ENCODE data around the gene HMCES.
"Not testable (repeated sequence)": the region's sequence is repeated elsewhere in the genome, so short reads cannot be mapped to it uniquely, and the experiment has no call there.

Gene HMCES

DNA sequence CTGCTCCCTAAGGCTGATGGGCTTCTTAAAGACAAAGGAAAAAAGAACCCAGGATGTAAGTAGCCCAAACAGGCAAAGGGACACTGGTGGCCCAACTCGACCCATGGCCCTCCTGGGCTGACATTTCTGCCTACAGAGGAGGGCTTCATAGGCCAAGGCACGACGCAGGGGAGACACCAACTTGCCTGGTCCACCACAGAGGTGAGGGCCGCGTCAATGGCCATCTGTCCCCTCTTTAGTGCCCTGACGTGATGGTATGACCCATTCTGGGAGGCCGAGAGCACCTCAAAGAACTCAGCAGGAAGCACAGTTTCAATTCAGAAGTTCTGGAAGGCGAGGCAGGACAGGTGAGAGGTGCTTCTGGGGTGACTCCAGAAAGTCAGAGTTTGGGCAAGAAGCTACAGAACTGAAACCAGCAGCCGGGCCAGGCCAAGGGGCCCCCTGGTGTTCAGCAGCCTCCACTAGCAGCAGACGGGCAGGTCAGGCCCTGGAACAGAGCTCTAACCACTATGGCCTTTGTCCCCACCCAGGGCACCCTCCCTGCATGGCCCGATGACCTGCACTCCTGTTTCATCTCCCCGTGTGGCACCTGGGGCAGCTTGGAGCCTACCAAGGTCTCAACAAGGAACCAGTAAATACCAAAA, 45.1 kb downstream of the HMCES start:
- DNase-seq, result no peak

DNA sequence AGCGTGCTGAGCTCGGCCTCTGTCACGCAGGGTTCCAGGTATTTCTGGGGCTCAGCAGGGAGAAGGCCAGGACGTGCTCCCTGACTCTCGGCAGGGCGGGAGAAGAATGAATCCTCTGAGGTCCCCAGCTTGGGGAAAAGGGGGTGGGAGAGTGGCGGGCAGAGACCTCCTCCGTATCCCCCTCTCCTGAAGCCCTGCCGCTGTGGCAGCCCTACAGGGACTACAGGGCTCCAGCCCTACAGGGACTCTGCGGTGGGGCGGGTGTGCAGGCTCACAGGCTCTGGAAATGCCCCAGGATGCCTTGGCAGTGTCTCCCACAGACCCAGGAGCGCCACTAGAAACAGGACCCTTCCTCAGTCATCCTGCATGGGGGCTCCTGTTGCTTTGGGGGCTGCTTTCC, 46.2 kb downstream of the HMCES start:
- DNase-seq, result no peak

DNA sequence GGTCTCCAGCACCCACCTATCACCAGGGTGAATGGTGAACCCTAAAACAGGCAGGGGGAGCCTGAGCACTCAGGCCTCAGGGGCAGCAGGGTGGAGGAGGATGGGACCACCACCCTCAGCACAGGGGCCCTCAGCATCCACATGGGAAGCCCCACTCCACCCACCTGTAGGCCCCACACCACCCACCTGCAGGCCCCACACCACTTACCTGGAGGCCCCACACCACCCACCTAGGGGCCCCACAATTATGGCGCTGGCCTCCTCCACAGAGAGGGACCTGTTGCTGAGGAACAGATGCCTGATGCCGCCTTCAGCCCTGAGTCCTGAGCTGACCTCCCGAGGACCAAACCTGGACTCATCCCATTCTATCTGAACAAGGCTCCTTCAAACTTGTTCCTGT, 46.7 kb downstream of the HMCES start:
- no peak for DNase-seq

DNA sequence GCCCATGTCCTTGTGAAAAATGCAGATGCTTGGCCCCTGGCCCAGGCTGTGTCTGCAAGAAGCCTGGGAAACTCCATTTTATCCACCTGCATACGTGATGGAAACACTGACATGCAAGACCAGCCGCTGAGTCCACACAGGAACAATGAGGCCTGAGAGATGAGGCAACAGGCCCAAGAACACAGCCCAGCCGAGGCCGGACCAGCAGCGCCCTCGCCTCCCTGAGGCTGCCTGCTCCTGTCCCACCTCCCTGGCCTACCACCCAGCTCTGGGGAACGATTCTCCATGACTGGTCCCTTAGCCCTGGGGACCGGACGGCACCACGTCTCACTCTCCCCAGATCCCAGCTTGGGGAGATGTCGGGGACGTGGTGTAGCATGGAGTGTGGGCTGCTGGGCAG, 47.5 kb downstream of the HMCES start:
- DNase-seq, result no peak

DNA sequence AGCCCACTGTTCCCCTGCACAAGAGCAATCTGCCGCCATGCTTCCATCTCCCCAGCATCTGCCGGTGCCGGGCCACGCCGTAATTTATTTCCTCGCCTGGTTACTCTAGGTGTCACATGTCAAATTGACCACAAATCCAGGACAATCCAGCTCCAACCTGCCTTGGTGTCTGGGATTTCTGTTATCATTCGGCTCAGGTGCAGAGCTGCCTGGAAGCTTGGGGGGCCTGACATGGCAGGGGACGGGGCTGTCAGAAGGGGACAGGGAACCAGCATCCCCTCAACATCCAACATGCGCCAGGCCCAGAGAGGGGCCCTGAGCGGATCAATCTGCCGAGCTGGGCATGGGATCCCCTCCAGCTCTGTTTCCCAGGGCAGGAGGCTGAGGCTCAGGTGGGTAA, 47.9 kb downstream of the HMCES start:
- DNase-seq, result no peak

DNA sequence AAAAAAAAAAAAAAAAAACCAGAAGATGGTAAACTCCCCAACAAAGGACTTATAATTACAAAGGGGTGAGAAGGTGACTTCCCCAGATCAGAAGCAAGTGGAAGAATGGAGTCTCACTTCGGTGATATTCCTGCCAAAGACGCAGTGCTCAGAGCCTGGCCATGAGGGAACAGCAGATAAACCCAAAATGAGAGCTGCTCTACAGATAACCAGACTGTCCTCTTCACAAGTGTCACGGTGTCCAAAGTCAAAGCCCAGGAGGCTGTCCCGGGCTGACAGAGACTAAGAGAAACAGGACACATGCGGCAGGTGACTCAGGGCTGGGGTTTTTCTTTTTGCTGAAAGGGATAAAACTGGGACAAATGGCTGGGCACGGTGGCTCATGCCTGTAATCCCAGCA, 48.8 kb downstream of the HMCES start:
- no peak for DNase-seq

DNA sequence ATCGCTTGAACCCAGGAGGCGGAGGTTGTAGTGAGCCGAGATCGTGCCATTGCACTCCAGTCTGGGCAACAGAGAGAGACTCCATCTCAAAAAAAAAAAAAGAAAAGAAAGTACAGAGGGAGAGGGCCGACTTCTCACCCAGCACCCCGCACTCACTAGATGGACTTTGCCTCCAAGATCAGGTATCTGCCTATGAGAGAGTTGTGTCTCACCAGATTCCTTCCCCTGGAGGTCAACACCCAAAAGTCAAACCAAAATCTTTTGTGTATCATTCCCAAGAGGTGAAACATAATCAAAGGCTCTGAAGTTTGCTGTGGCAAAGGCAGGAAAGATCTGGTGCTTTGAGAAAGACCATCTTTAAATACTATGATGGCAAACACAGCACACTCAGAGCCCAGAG, 51.2 kb downstream of the HMCES start:
- no peak for DNase-seq

DNA sequence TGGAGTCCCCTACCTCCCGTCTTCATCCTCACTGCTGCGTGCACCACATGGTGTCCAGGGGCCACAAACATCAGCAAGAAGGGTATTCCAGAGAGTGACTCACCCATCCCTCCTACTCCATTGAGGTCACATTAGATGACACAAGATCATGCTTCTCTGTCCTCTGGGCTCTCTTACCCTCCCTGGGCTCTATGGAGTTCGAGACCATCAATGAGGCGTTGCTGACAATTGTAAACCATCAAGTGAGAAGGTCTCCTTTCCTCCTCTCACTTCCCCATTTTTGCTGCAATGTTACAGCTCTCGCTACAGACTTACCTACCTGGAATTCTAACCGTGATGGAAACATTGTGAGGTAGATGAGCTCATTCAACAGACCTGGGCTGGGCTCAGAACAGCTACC, 51.7 kb downstream of the HMCES start:
- DNase-seq, result no peak

DNA sequence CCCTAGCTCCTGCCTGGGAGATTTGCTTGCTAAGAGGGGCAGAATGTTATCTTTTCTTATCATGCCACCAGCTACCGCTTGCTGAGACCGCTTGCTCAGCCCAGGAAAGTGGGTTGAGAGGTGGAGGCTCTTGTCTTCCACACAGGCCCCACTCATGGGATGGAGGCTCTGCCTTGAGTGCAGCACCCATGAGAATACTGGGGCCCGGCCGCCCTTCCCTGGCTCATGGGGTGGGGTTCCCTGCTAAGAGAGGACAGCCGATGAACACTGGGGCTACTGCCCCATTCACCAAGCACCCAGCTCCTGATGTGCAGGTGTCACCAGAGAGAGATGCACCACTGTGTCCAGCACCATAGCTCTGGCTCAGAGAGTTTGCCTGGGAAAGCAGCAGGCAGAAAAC, 55.2 kb downstream of the HMCES start:
- DNase-seq, result no peak

DNA sequence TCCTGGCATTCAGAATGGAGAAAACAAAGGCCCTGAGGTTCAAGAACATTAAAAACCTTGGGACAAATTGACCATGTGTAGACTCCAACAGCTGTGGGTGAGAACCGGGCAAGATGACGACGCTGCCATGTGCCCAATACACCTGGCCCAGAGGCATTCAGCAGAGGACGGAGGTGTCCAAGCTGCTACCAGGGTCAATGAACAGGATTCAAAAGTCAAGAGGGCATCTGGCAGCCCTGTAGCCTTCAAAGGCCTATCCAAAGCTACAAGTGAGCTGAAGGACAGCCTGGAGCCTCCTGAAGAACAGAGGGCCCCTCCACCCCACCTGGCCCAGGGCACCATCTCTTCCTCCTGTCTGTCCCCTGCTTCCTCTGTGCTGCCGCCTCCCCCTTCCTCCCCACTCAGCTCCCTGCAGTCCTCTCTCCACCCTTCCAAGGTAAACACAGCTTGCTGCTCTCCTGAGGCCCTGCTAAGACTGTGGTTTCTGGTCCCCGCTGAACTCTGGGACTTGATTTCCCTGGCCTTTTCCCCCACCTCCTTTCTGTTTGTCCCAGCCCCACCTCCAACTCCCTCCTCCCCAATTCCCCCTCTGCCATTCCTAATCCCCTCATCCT, 57.5 kb downstream of the HMCES start:
- peak; percentile 74 for DNase-seq

DNA sequence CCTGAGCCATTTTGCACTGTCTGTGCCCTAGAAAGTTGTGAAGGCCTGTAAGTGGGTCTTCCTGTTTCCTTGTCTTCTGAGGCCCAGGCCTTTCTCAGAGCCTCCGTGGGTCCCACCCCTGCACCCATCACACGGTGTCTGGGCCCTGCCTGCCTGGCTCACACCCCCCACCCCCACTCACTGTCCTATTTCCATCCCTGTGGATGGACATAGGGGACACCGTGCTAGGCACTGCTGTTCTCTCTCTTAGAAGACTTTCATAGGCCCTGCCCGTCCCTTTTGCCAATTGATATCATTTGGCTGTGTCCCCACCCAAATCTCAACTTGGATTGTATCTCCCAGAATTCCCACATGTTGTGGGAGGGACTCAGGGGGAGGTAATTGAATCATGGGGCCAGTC, 59.0 kb downstream of the HMCES start:
- not testable (repeated sequence) for DNase-seq

DNA sequence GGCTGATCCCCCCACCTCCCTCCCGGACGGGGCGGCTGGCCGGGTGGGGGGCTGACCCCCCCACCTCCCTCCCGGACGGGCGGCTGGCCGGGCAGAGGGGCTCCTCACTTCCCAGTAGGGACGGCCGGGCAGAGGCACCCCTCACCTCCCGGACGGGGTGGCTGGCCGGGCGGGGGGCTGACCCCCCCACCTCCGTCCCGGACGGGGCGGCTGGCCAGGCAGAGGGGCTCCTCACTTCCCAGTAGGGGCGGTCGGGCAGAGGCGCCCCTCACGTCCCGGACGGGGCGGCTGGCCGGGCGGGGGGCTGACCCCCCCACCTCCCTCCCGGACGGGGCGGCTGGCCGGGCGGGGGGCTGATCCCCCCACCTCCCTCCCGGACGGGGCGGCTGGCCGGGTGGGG, 60.5 kb downstream of the HMCES start:
- DNase-seq, result not testable (repeated sequence)

DNA sequence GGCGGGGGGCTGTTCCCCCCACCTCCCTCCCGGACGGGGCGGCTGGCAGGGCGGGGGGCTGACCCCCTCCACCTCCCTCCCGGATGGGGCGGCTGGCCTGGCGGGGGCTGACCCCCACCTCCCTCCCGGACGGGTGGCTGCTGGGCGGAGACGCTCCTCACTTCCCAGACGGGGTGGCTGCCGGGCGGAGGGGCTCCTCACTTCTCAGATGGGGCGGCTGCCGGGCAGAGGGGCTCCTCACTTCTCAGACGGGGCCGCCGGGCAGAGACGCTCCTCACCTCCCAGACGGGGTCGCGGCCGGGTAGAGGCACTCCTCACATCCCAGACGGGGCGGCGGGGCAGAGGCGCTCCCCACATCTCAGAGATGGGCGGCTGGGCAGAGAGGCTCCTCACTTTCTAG, 61.2 kb downstream of the HMCES start:
- not testable (repeated sequence) for DNase-seq

DNA sequence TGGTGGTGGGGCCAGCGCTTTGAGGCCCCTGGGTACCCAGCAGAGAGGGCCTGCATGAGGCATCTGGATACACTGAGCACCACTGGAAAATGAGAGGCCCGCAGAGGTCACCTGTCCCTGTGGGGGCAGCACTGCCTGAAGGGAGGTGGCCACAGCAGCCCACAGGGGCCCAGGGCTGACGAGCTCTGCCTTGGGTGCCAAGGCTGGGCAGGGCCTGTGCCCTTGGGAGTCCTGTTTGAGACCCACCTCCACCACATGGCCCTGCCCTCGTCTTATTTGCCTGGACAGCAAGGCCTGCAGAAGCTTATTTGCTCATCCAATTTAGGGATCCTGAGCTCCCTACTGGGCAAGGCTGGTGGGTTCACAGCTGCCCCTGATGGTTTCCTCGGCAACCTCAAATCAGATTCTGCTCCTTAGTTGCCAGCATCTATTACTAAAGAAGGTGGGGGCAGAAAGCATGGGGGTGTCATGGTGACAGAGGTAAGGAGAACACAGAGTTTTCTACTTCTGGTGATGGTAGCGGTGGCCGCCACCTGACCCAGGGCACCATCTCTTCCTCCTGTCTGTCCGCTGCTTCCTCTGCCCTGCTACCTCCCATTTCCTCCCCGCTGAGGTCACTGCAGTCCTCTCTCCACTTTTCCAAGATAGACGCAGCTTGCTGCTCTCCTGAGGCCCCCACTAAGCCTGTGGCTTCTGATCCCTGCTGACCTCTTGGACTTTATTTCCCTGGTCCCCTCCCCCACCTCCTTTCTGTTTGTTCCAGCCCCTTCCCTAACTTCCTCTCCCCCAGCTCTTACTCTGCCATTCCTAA, 62.9 kb downstream of the HMCES start:
- DNase-seq, result no peak

DNA sequence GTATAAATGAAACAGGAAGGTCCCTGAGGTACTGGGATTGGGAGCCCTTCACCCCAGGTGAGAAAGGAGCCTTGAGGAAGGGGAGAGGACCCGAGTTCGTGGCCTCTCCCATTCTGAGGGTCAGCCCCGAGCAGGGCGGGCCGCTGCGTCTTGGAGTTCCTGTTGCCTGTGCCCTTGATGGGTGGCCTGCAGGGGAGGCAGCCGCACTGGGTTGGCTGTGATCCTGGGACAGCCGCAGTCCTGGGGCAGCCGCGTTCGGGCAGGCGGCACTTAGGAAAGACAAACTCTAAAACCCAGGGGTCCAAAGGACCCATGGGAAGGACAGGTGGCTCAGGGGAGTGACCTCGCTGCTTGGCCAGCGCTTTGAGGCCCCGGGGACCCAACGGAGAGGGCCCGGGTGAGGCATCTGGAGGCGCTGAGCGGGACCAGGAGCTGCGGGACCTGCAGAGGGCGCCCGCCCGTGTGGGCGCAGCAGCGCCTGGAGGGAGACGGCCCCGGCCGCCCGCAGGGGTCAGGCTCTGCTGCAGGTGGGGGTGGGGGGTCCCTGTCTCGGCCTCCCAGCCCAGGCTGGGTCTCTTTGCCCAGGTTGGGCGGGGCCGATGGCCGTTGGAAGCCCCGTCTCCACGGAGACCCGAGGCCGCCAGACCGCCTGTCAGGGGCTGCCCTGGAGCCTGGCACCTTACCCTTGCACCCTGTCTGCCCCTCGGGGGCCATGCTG, 65.1 kb downstream of the HMCES start:
- peak; percentile 75 for DNase-seq

DNA sequence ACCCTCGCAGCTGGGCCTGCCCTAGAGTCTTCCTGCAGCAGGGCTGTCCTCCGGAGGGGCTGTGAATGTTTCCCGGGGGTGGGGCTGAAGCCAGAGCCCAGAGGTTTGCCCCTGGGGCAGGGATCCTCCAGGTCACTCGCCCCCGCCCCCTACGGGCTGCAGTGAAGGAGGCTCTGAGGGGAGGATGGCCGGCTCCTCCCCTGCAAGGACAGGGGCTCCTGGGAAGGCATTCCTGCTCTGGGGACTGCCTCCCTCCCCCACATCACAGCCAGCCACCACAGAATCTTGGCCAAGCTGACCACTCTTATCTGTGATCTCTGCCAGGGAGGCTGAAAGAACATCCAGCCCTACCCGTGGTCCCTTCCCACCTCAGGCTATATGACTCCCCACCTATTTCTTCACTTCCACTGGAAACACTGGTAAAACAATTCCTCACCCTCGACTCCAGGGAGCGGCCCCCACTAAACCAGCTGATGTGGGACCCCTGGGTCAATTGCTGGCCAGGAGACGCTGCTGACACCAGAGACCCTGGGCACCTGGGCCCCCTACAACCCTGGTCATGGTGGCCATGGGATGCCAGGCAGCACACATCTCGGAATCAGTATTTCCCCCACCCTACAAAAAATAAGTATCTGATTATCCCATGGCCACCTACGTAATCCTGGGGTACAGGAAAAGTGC, 66.0 kb downstream of the HMCES start:
- DNase-seq, result peak; percentile 45

DNA sequence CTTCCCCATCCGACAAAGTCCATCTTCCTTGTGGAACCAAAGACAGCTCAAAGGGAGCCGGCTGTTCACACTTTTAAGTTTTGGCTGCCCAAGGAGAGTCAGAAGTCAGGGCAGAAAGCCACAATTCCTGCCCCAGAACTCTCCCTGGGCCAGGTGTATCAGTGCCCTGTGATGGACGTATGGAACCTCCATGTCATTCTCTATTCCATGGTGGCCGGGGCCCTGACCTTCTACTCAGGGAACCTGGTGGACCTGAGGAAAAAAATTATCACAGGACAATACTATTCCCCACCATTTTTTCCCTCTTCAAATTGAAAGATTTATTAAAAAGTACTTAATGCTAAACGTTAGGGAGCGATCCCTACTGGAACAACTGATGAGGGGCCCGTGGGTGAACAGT, 66.6 kb downstream of the HMCES start:
- DNase-seq, result no peak

DNA sequence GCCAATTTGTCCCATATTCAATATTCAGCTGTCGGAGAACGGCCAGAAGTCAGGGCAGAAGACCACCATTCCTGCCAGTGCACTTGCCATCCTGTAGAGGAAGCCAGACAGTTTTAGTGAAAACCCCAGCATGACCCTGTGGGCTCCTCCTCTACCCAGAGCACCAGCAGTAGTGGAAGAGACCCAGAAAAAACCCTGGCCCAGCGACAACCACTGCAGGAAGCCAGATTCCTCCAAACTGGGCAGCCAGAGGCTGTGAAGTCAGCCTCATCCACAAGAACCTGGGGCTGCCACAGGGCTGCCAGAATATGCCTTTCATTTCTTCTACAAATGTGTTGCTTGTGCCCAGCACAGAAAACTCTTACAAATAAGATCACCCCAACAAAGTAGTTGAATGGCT, 67.3 kb downstream of the HMCES start:
- DNase-seq, result no peak

DNA sequence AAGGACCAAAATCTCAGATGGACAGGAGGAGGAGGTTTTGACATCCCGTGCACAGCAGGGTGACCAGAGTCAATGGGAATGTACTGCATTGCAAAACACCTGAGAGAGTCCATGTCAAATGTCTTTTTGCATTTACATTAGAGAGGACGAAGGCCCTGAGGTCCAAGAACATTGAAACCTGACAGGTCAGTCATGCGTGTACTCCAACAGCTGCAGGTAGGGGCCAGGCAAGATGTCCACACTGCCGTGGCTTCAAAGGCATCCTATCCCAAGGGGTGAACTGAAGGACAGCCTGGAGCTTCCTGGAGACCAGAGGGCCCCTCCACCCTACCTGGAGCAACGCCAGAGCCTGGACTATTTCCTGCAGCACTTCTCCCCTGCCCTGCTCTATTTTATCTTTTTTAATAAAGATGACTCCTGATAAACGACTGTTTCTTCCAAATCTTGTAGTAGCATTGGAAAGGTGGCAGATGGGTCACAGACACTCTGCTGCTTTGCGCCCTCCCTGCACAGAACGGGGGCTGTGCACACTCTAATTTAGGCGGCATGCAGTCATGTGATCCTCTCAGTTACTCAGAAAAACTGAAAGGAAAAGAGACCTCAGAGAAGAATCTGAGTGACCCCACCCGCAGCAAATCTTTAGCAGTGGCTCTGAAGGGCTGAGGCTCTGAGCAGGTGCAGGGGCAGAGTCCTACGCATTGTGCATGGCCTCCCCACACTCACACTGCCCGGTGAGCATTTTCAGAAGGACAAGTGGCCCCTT, 68.2 kb downstream of the HMCES start:
- DNase-seq, result peak; percentile 10

DNA sequence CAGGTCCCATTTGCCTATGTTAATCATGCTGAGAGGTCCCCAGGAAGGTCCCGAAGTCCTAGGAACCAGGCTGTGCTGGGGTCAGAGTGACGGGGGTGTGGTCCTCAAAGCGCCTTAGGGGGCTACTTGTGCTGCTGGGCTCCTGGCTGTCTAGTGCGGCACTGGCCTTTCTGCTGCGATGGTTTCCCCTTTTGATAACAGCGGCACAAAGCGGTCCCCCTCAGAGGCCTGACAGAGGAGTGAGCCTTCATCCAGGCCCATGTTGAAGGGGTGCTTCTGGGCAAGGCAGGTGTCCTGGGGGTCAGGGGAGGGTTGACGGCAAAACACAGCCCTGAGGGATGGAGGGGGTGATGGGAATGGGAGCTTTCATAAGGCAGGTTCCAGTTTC, 68.8 kb downstream of the HMCES start:
- no peak for DNase-seq

DNA sequence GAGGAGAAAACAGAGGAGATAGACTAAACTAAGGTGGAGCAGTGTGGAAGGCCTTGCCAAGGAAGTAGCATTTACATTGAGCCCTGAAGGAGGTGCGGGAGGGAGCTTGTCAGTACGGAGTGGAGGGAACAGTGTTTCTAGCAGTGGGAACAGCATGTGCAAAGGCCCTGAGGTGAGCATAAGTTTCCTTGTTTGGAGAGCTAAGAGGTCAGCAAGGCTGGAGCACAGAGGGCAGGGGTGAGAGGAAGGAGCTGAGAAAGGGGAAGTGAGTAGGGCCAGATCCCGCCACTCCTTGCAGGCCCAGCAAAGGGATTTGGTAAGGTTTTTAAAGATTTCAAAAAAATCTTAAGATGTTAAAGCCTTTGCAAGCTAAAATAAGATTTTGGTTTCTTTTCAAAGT, 70.1 kb downstream of the HMCES start:
- DNase-seq, result no peak

DNA sequence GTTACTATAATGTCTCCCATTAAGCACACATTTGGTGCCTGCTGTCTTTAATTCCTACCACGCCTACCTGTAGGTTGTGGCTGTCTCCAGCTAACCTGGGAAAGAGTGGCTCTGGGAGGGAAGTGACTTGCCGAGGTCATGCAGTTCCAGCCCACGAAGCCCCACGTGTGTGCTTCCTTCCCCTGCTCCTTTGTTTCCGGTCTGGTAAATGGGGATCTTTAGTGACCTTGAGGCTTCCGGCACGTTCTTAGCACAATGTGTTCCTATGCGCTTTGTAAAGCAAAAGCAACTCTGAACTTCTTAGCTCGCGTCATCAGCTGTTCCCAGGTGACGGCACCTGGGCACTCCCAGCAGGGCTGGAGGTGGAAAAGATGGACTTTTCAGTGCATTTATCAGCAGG, 70.5 kb downstream of the HMCES start:
- not testable (repeated sequence) for DNase-seq

All from DMS53 (cell line).